ENCODE measurements around the gene CX3CL1.

- TF ChIP-seq WIZ (CRISPR knock-in tag; IDR thresholded peaks at IDR 0.05) (no peak), ZNF761 (CRISPR knock-in tag; conservative IDR thresholded peaks at IDR 0.05) (no peak), SMAD3 (CRISPR knock-in tag; IDR thresholded peaks at IDR 0.05) (no peak), SNAPC4 (CRISPR knock-in tag; IDR thresholded peaks at IDR 0.05) (no peak), BHLHE40 (IDR thresholded peaks at IDR 0.05; ENCODE audit: low read length) (no peak), KDM1A (CRISPR knock-in tag; IDR thresholded peaks at IDR 0.05) (no peak), ZNF720 (CRISPR knock-in tag; IDR thresholded peaks at IDR 0.05) (no peak), ZBTB44 (CRISPR knock-in tag; IDR thresholded peaks at IDR 0.05) (no peak), NR2C2 (CRISPR knock-in tag; IDR thresholded peaks at IDR 0.05; ENCODE audit: borderline replicate concordance) (no peak), GLI4 (CRISPR knock-in tag; IDR thresholded peaks at IDR 0.05; ENCODE audit: borderline replicate concordance) (no peak), EP300 (IDR thresholded peaks at IDR 0.05; ENCODE audit: low read depth in 2 of 2, low read length in 2 of 2) (no peak), EP300 (CRISPR knock-in tag; IDR thresholded peaks at IDR 0.05; ENCODE audit: borderline replicate concordance) (no peak), SATB2 (CRISPR knock-in tag; IDR thresholded peaks at IDR 0.05) (no peak)
Observed at GRCh38 chr16:57354311-57354710, 18.0 kb upstream of the CX3CL1 start.

Measured in HepG2 (cell line).